Measurements from ENCODE around the gene TMCO5A.
"Not testable (repeated sequence)": the region's sequence is repeated elsewhere in the genome, so short reads cannot be mapped to it uniquely, and the experiment has no call there.

TMCO5A gene
- 0 reads per million in 4 donors for total RNA-seq

- no peak for DNase-seq
Observed at GRCh38 chr15:37934340-37934739, at the start of gene TMCO5A. Gene TMCO5A, plus strand, starts transcription at chr15:37934640. Its CDS starts 1,684 bp downstream, at chr15:37936324.

DNA sequence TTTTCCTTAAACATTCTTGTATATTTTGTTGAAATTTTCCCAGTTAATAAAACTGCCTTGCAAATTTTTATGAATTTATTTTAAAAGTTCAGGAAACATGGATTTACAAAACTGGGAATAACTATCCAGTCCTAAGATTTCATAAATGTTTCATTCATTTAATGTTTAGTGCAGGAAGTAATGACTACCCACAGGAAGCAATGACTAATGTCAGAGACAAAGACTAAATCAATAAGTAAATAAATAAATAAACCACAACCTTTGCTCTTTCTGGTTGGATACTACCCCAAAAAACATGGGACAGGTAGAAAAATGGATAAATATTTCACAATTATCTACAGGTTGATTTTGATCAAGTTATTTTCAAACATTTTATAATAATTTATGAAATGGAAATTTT is 48.8 kb upstream of the TMCO5A start:
- no peak for DNase-seq

DNA sequence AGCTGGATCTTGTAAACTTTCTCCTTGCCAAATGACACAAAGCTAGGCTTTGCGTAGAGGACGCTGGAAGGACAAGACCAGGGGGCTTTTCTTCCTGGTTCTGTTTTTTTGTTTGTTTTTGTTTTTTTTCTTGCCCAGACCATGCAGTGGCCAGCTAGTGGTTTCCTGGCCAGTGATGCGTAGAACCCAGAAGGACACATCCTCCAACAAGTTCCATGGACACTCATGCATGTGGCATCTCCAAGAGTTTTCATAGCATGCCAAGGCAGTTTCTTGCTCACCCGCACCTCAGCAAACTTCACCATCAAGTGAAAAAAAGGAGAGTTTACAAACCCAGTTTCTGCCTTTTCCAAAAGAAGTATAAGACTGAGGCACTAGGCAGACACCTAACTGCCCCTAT is 46.1 kb upstream of the TMCO5A start:
- DNase-seq = no peak

DNA sequence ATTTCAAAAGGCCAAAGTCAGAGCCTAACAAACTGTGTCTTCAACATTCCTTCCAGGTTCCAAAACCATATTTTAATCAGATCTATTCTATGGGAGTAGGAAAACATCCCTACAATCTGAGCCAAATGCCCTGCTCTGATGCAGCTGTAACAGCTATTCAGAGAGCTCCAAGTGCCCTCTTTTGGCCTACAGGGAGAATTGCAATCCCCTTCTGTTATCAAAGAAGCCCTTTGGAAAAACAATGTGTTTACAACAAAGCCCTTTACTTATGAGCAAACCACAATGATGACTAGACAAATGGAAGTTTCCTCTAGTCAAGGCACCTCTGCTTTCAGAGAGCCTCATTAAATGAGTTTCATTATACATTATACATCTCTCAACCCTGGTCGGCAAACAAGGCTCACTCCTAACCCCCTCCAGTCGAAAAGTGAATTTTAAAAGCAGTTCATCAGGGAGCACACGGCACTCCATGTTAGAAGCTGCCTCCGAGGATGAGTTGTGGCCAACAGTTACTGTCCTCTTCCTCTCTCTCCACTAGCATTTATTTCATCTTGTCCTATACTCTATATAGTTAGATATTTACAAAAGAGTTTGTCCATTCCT is 42.6 kb upstream of the TMCO5A start:
- no peak for DNase-seq

- DNase-seq = no peak
Observed at GRCh38 chr15:37893309-37893708, 41.1 kb upstream of the TMCO5A start.

DNA sequence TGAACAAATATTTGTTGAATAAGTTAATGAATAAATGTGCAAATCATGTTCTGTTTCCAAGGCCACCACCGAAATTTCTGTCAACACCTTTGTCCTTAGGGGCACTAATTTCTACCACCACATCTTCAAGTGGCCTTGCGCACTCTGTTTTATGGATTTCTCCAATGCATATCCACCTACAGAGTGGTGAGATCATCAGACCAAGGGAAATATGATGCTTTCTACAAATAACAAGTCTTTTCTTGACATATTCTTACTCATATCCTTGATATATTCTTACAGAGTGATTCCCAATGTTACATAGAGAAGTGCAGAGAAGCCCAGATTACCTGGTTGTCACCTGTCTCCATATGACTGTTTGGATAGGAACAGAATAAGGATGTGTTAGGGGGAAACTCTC is 36.1 kb upstream of the TMCO5A start:
- no peak for DNase-seq

GRCh38 chr15:37900326-37901221 is 33.9 kb upstream of the TMCO5A start:
- DNase-seq = no peak

DNA sequence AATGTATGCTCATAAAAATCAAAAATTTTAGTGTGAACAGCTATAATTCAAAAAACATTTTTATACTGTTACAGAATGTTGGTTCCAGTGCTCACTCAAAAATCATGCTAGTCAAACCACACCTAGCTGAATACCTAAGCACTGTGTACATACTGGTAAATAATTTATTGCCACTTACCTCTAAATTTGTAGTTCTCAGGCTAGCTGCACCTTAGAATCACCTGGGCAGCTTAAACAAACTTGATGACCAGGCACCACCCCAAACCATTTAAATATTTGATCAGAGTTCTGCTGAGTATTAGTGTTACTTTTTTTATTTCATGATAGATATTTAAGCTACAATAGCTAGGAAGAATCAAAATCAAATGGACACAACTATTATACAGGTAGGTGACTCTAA is 32.3 kb upstream of the TMCO5A start:
- no peak for DNase-seq

GRCh38 chr15:37903919-37904625 is 30.4 kb upstream of the TMCO5A start:
- DNase-seq = no peak

DNA sequence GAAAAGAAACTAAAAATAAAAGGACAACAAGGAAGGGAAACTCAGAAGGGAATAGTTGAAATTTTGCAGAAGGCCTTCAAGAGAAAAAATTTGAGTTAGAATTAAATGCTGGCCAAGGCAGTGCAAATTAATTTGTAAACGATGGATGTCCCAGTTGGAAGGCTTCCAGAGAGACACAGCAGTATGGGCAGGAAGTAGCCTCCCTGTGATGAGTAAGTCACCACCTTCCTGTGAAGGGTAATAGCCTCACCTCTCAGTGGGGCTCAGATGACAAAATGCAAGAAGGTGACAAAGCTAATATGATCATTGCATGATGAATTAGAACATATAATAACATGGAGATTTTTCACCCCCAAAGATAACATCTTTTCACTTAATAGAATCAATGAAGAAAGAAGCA is 27.3 kb upstream of the TMCO5A start:
- DNase-seq = no peak

DNA sequence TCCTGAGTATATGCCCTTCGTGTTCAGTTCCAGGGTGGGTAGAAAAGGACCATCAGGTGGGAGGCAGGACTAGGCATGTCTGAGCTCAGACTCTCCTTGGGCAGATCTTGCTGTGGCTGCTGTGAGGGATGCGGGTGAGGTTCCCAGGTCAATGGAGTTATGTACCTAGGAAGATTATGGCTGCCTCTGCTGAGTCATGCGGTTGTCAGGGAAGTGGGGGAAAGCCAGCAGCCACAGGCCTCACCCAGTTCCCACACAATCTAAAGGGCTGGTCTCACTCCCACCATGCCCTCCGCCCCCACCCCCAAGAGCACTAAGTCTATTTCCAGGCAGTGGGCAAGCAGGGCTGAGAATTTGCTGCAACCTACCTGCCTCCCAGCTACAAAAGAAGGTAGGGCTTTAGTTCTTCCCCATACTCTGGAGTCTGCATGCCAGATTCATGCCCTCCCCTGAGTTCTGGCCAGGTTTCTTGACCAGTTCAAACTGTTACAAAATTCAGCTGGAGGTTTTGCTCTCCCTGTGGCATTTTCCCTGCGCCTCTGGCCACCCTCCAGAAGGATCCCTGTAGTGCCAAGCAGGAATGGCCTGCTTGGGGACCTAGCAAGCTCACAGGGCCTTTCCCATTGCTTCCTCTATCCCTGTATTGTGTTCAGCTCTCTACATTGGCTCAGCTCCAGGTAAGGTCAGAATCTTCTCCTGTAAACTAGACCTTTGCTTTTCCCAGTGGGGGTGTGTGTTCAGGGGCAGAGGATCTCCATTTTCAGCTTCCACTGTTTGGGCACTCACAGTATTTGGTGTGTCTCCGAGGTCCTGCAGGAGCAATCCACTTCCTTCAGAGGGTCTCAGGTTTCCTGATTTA is 12.7 kb upstream of the TMCO5A start:
- DNase-seq = no peak

GRCh38 chr15:37926136-37926535 is 8.3 kb upstream of the TMCO5A start:
- DNase-seq = no peak

- no peak for DNase-seq
Observed at GRCh38 chr15:37929238-37929637, 5.2 kb upstream of the TMCO5A start.

DNA sequence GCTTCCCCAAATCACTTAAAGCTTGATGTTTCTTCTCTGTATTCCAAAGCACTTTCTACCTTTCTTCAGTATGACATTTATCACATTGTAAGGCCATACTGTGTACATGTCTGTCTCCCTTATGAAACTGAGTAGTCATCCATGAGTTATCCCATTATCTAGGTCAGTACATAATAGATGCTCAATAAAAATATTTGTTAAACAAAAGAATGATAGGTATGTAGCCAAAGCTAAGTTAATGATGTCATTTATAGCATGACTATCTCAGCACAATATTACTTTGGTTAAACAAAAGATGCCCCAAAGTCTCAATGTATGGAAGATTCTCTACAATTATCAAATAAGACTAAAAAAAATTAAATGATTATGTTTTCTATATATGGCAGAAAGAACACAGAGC is 3.1 kb upstream of the TMCO5A start:
- no peak for DNase-seq

DNA sequence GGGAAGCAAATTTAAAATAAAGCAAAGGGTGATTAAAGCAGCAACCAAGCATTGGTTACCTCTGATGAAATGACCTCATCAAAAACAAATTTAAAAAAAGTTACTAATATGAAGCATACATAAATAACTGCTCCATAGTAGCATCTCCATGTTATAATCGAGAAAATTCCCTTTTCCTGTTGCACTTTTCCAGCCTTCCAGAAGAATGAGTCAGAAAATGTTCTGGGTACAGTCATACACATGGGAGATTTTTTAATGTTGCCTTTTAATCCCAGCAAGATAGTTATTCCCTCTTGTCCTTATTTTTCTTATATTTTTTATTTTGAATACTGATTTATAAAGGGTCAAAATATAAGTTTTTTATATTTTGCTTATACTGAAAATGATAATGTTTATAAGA is 2.6 kb upstream of the TMCO5A start:
- DNase-seq = no peak

GRCh38 chr15:37932549-37932948 is 1.9 kb upstream of the TMCO5A start:
- DNase-seq = no peak

DNA sequence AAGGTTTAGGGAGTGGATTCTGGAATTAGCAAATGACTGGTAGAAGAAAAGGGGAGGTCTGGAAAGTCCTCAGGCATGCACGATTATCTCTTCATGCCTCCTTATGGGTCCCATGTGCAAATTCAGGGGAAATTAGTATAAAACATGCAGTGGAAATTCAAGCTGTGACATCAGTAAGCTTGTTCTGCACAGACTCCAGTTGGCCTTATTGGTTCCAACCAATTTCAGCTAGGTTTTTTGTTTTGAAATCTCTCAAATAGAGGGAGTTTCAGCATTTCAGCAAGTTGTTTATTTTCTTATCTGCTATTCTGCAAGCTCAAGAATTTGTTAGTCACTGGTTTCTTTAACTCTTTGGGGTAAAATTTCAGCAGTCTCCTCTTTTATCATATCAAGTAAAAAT is 774 bp upstream of the TMCO5A start:
- DNase-seq = no peak

- no peak for DNase-seq
Observed at GRCh38 chr15:37940876-37941275, 6.4 kb downstream of the TMCO5A start.

GRCh38 chr15:37941779-37942178 is 7.3 kb downstream of the TMCO5A start:
- no peak for DNase-seq

GRCh38 chr15:37951999-37952398 is 17.6 kb downstream of the TMCO5A start:
- DNase-seq = no peak

DNA sequence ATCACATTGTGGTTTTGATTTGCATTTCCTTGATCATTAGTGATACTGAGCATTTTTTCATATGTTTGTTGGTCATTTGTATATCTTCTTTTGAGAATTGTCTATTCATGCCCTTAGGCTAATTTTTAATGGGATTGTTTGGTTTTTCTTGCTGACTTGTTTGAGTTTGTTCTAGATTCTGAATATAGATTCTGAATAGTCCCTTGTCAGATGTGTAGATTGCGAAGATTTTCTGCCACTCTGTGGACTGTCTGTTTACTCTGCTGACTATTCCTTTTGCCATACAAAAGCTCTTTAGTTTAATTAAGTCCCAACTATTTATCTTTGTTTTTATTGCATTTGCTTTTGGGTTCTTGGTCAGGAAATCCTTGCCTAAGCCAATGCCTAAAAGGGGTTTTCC is 26.3 kb downstream of the TMCO5A start:
- DNase-seq = not testable (repeated sequence)

- no peak for DNase-seq
Observed at GRCh38 chr15:37967788-37968187, 33.3 kb downstream of the TMCO5A start.

DNA sequence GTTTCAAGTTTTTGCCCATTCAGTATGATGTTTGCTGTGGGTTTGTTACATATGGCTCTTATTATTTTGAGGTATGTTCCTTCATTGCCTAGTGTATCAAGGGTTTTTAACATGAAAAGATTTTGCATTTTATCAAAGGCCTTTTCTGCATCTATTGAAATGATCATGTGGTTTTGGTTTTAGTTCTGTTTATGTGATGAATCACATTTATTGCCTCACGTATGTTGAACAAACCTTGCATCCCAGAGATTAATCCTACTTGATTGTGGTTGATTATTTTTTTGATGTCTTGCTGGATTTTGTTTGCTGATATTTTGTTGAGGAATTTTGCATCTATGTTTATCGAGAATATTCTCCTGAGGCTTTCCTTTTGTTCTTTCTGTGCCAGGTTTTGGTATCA is 39.4 kb downstream of the TMCO5A start:
- no peak for DNase-seq
